Ovary (tissue), 9 donors: ENCODE results near the gene MARK3. TPM values are rescaled to one million over a fixed set of nuclear protein-coding genes. Genes with fewer than 3 reads are reported as not detected.

ENCODE experiments used
- DNase-seq, 5 donors: peaks; one replicate each; pipeline ENCODE4 v3.0.0-alpha.2; 2019 to 2020
- H3K27ac ChIP-seq, 2 donors: fragments of 200-600 bp; one replicate each; pipeline versions ENCODE4 v1.5.1 to v1.8.0; 2019 to 2022
- H3K27me3 ChIP-seq: fragments of 200-600 bp; one replicate; pipeline ENCODE4 v1.8.0; 2022
- H3K36me3 ChIP-seq: fragments of 200-600 bp; sonication (generic); one replicate; pipeline ENCODE4 v1.5.1; 2019
- H3K4me1 ChIP-seq: one replicate; pipeline ENCODE4 v1.8.1; 2013; ENCODE audit warnings: mild to moderate bottlenecking, moderate library complexity; ENCODE audit not compliant: insufficient read depth
- H3K4me3 ChIP-seq: fragments of 200-600 bp; sonication (generic); one replicate; pipeline ENCODE4 v1.5.1; 2017
- H3K9me3 ChIP-seq, 2 donors: fragments of 200-600 bp in 1 of 2; sonication (generic) in 1 of 2; one replicate each; pipeline versions ENCODE4 v1.5.1 to v1.8.1; 2013 to 2019; ENCODE audit warnings: mild to moderate bottlenecking in 1 of 2, moderate library complexity in 1 of 2
- EP300 ChIP-seq: sonication (generic); formaldehyde crosslinking; IDR thresholded peaks from one replicate; pipeline ENCODE4 v1.6.1; 2017; ENCODE audit warnings: antibody characterized with exemption
- POLR2A ChIP-seq: fragments of 450-650 bp; IDR thresholded peaks from one replicate; pipeline ENCODE4 v1.6.1; 2017; ENCODE audit warnings: antibody characterized with exemption, mild to moderate bottlenecking, moderate library complexity
- WGBS, 3 donors: extraction: QIAGEN DNeasy Blood & Tissue Kit in 1 of 3; methylation state at CpG; one replicate each; pipeline versions ENCODE4 v1.1.5 to v1.1.7; 2013 to 2017; 5-methylcytosine and 5-hydroxymethylcytosine counted together
- intact Hi-C, 4 donors: fragments of 100-400 bp; cut with DNase I; formaldehyde crosslinking; loops; one replicate each; pipeline versions ENCODE4 v1.11.0 to v1.15.1; 2022 to 2023
- polyA plus RNA-seq, 2 donors: library from polyadenylated mRNA; stranded (reverse); fragments of 200-250 nt in 1 of 2; fragments of 350-450 nt in 1 of 2; fragmentation: Illumina TruSeq in 1 of 2; extraction: RNeasy Lipid Tissue Mini Kit (QIAGEN cat#74804) in 1 of 2; gene quantifications; one replicate each; pipeline ENCODE4 v1.2.3, GENCODE V29; 2013 to 2014
- total RNA-seq, 7 donors: library from RNA; depleted of rRNA in 2 of 7; stranded (reverse); fragments of >200 nt in 2 of 7; fragmentation: NEBNext Ultra II Directional in 3 of 7; extraction: Animal tissue kit (Norgen Biotek cat#: 25700) in 3 of 7; gene quantifications; one replicate each; pipeline versions ENCODE4 v1.1.0 to v1.2.4, GENCODE V29; 2016 to 2023
- TF ChIP-seq, protein P1 (sequence below), 3 donors: fragments of 450-650 bp in 2 of 3; fragments of 200-600 bp in 1 of 3; IDR thresholded peaks; one replicate each; pipeline versions ENCODE4 v1.5.1 to v1.8.0; 2016 to 2022; ENCODE audit warnings: antibody characterized with exemption in 3 of 3, mild to moderate bottlenecking in 1 of 3
- donor health status: DM: no; HTN: no; CAD: no; lungs with moderate emphysema.
- donor health status: DM: no; HTN: no; CAD: no.
- donor health status: Bipolar disorder and iron deficiency.
- donor health status: DM: yes; HTN: yes; CAD: no.
- donor health status: DM: no; HTN: no; CAD: no.
- donor health status: DM: yes; HTN: yes; CAD: no.

Gene MARK3
- total and polyA plus RNA-seq, 9 donors = 46.4 to 110 (median 71.1) TPM

GRCh38 chr14:103546652-103547454 is 161.6 kb downstream of the MARK3 start:
- H3K9me3 ChIP-seq = no peaks in the 10 kb centered on the region
- H3K4me3 ChIP-seq = no peak overlapping the region
- peaks cover 22% of the 10 kb centered on the region for H3K4me1 ChIP-seq
- peak; percentile 69 to 85 (median 83) for DNase-seq
- H3K36me3 ChIP-seq = no peaks in the 10 kb centered on the region
- H3K27ac ChIP-seq = no peak overlapping the region
- H3K27me3 ChIP-seq = no peaks in the 10 kb centered on the region
- whole genome bisulfite sequencing, 3 donors = 18 to 24% (median 22%) methylated on average over 19 to 21 of the region's 21 CpGs
- TF ChIP-seq, protein P1, sequence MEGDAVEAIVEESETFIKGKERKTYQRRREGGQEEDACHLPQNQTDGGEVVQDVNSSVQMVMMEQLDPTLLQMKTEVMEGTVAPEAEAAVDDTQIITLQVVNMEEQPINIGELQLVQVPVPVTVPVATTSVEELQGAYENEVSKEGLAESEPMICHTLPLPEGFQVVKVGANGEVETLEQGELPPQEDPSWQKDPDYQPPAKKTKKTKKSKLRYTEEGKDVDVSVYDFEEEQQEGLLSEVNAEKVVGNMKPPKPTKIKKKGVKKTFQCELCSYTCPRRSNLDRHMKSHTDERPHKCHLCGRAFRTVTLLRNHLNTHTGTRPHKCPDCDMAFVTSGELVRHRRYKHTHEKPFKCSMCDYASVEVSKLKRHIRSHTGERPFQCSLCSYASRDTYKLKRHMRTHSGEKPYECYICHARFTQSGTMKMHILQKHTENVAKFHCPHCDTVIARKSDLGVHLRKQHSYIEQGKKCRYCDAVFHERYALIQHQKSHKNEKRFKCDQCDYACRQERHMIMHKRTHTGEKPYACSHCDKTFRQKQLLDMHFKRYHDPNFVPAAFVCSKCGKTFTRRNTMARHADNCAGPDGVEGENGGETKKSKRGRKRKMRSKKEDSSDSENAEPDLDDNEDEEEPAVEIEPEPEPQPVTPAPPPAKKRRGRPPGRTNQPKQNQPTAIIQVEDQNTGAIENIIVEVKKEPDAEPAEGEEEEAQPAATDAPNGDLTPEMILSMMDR (IDR thresholded peaks at IDR 0.05) = peak; percentile 41 to 98 (median 96)
- TF ChIP-seq EP300 (no peak), POLR2A (peak; percentile 32)
- intact Hi-C loops = loop anchor here in 2 of 4 donors (1.0 to 5.0 kb wide), 3 partner anchors 29 to 48 kb away; no protein-coding TSS in a partner anchor

DNA sequence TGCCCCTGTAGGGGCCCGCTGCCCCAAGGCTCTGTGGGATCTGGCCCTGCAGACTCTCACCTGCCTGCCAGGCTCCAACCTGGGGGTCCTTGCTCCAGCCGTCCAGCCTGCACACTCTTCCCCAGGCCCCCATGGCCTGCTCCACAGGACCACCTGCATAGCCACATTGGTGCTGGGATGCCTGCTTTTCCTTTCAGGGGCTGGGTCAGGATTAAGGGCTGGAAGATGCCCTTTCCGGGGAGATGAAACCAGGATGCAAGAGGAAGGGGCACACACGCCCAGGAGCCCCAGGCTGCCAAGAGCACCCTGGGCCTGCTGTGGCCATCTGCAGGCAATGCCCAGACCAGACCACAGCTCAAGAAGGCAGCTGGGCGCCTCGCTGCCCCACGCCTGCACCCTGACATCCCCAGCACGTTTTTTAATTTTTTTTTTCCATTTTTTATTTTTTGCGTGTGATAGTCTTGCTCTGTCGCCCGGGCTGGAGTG is 162.3 kb downstream of the MARK3 start:
- no peak for TF ChIP-seq EP300
- TF ChIP-seq, protein P1 (IDR thresholded peaks at IDR 0.05) = no peak
- no peak for TF ChIP-seq POLR2A
- intact Hi-C loops = loop anchor here in 1 of 4 donors (5.0 kb wide), 1 partner anchor 45 kb away; no protein-coding TSS in a partner anchor
- Histone ChIP-seq H3K27me3 (no peaks in the 10 kb centered on the region), H3K36me3 (no peaks in the 10 kb centered on the region), H3K4me1 (peaks cover 20% of the 10 kb centered on the region), H3K9me3 (no peaks in the 10 kb centered on the region), H3K27ac (no peak overlapping the region), H3K4me3 (no peak overlapping the region)
- peak in 1 of 5 donors; percentile 15 for DNase-seq
- WGBS, 3 donors = 80 to 83% (median 83%) methylated on average over 11 of the region's 11 CpGs

GRCh38 chr14:103547941-103548462 is 162.8 kb downstream of the MARK3 start:
- Histone ChIP-seq H3K27me3 (no peaks in the 10 kb centered on the region), H3K36me3 (no peaks in the 10 kb centered on the region), H3K4me3 (no peak overlapping the region), H3K27ac (no peak overlapping the region), H3K4me1 (peaks cover 15% of the 10 kb centered on the region), H3K9me3 (no peaks in the 10 kb centered on the region)
- intact Hi-C loops = loop anchor here in 1 of 4 donors (5.0 kb wide), 1 partner anchor 46 kb away; no protein-coding TSS in a partner anchor
- WGBS, 3 donors = 84 to 91% (median 87%) methylated on average over 18 of the region's 18 CpGs
- no peak for TF ChIP-seq POLR2A
- TF ChIP-seq, protein P1 (IDR thresholded peaks at IDR 0.05) = no peak
- no peak for TF ChIP-seq EP300
- DNase-seq = peak in 2 of 5 donors; percentile 26 to 28

DNA sequence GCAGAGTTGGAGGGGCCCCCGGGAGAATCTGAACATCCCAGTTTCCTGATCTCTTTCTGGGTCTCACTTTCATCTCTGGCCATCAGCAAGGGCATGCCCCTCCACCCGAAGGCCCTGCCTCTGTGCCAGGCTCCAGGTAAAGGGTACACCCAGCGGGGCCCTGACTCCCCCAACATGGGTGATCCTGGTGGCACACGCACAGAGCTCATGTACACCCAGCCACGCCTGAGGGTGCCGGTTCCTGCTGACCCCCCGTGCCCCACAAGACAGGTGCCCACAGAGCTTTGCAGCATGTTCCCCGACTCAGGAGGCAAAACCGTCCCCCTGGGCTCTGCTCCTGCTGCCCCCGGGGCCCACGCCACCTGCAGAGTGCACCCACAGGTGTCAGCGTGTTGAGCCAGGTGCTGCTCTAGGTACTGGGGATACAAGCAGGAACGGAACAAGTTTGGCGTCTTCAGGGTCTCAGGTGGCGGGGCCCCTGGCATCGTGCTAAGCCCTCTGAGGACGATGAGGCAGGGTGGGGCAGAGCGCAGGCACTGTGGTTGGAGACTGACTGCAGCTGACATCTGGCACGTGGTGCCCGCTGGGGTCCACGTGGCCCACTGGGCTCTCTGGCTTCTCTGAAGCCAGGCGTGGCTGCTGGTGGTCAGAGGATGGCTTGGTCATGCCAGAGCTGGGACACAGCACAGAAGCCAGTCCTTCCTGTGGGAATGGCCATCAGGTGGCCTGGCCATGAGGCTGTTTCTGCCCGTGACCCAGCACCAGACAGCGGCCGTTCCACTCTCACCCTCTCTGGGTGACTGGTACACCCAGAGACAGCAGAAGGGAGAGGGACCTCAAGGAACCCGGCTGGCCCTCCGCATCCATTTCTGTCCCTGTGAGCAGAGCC is 163.5 kb downstream of the MARK3 start:
- intact Hi-C loops = loop anchor here in 1 of 4 donors (5.0 kb wide), 1 partner anchor 46 kb away; no protein-coding TSS in a partner anchor
- Histone ChIP-seq H3K27me3 (no peaks in the 10 kb centered on the region), H3K4me3 (no peak overlapping the region), H3K9me3 (no peaks in the 10 kb centered on the region), H3K36me3 (no peaks in the 10 kb centered on the region), H3K4me1 (peaks cover 9% of the 10 kb centered on the region), H3K27ac (no peak overlapping the region)
- TF ChIP-seq POLR2A = no peak
- no peak for TF ChIP-seq EP300
- TF ChIP-seq, protein P1 (IDR thresholded peaks at IDR 0.05) = no peak
- DNase-seq = peak in 2 of 5 donors; percentile 22 to 25
- 87 to 93% (median 90%) methylated on average over 27 of the region's 27 CpGs for WGBS, 3 donors
